Measurements from ENCODE around the gene PLXNA1.

Gene PLXNA1

DNA sequence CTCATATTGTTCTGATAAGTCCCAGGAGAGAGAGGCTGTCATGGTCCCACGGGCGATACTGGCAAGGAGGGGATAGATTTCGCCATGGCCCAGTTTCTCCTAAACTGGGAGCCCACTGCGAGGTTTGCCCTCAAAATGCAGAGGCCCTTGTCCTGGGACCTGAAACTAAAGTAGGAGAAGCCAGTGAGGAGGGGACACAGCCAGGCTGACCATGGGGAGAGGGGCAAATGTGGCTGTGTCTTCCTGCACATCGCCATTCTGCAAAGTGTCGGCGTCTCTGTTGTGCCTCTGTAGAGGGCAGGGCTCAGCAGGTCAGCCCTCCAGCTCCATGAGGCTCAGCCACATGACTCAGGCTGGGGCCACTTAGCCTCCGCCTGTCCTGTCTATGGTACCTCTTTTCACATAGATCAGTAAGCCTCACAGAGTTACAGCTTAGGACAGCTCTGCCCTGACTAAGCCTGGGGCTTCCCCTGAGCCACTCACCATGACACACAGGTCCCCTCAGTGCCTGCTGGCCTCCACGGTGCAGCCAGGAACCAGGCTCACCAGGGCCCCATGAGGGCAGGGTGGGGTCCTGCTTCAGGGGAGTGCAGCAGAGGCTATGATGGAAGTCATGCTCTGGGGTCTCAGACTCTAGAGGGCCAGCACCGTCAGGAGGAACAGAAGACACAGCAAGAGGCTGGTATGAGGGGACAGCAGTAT is 28.6 kb upstream of the PLXNA1 start:
- peak in 1 of 2 donors; percentile 5 for DNase-seq

DNA sequence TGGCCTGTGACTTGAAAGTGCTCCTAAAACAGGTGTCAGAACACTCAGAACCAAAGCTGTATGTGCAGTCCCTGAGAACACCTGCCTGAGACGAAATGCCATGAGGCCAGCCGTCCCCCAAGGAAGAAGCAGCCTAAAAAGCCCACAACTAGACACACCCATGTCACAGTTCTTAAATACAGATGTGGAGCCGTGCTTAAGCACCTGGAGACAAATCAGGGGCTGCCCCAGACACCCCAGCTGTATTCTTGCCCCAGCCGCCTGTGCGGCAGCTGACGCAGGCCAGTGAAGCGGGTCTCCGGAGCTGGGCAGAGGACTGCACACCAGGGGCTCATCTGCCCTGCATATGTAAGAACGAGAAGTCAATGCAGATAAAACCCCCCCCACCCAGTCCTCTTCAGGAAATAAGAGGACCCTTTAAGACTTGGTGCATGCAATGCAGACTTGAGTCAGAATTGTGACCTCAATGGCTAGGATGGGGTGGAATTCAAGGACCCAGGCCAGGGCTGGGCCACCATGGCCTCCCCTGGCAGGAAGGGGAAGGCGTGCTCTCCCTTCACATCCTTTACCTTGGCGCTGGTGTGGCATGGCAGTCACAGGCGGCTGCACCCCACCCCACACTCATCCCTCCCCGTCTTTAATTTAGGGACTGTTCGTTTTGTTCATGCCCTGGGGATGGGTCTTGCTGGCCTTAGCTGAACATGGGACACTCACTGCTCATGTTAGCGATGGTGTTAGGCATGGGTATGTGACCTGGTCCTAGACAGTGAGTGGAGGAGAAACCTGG is 27.7 kb upstream of the PLXNA1 start:
- DNase-seq = no peak

DNA sequence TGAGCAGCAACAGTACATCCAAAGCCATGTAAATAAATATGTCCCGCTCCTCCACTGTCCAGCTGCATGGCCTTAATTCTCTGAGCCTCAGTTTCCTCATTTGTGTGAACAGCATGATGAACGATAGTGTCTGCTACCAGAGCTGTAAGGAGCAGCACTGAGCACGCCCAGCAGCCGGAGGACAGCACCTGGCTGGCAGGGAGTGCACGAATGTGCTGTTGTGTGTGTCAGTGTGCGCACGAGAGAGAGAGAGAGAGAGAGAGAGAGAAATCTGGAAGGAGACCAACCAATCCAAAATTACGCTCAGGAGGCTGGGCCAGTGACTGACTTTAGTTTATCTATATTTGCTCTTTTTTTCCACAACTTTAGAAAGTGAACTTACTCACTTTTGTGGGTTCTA is 26.6 kb upstream of the PLXNA1 start:
- DNase-seq = no peak

- no peak for DNase-seq
These were observed 25.9 kb upstream of the PLXNA1 start for GRCh38 chr3:126956866-126957650.

- no peak for DNase-seq
These were observed 24.9 kb upstream of the PLXNA1 start for GRCh38 chr3:126957776-126958637.

GRCh38 chr3:126958638-126959085 is 24.3 kb upstream of the PLXNA1 start:
- DNase-seq = no peak

DNA sequence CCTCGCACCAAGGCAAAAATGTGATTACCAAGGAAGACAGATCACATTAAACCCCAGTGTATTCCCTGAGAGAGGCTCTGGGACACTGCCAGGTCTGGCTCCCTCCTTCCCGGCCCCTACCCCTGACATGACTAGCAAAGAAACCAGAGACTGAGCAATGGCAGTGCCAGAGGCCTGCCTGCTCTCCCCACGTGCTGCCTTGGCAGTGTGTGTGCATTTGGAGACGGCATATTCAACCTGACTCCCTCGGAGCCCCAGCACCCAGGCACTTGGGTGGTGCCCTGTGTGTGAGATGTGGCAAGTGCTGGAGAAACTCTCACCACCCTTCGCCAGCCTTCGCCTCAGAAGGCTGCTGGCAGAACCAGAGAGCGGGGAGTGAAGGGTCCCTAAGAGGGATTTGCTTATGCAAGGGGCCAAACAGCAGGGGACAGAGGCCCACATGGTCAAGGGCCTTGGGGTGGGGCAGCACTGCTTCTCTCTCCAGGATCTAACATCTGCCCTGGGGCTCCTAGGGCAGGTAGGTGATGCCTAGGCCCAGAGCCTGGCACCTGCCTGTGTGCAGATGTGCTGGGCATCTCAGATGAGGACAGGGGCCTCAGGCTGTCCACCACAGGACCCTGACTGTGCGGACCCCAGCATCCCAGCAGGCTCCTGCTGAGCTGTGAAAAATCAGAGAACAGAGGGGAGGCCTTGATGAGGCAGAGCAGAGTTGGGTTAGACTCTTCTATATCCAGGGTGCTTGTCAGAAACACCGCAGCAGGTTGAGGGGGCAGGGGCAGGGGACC is 23.6 kb upstream of the PLXNA1 start:
- no peak for DNase-seq

DNA sequence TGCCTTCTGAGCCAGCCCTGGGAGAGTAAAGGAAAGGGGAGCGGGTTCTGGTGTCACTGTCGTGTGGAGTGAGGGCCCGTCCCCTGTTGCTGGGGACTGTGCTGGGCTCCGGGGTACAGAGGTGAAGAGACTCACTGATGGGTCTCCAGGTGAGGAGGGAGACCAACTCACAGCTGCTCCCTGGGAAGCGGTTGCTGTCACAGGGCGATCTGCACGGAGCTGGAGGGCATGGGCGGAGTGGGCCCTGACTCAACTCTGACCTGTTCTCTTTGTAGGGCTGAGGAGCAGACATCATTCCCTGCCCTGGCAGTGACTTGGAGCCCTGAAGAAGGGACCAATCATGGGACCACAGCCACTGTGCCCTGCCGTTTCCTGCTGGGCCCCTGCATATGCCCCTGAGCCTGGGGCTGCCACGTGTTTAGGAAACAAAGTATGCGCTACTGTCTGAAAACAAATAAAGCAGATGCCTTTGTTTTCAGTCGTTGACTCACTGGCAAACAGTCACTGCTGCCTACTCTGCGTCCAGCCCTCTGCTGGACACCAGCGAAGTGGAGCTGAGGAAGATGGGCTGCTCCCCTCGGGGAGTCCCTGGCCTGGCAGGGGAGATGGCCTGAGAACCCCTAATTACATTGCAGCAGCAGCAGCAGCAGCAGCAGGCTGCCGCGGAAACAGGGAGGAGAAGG is 22.9 kb upstream of the PLXNA1 start:
- no peak for DNase-seq

GRCh38 chr3:126960604-126960995 is 22.3 kb upstream of the PLXNA1 start:
- no peak for DNase-seq

DNA sequence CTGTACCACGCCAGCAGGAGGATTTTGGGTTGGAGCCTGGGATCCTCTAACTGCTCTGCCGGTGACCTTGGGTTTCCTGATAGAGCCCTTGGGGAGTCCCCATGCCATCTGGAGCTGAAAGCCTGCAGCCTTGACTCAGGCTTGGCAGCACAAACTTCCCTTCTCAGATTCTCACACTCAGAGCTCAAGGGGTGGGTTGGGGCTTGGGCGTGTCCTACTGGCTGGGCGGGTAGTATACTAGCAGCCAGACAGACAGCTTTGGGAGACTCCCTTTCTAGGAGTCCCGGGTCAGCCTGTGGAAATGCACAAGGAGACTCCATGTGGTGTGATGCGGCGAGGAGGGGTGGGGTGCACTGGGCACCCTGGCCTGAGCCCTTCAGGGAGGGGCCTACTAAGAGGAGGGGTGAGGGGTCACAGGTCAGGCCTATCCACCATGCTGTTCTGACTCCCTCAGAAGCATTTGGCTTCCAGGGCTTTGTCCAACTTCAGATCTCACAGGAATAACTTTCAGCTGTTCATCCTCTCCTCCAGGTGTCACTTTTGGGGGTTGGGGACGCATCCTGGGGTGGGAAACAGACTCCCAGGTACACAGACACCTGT is 21.6 kb upstream of the PLXNA1 start:
- DNase-seq = no peak

GRCh38 chr3:126961791-126962461 is 21.0 kb upstream of the PLXNA1 start:
- DNase-seq = no peak

GRCh38 chr3:126962756-126963155 is 20.2 kb upstream of the PLXNA1 start:
- DNase-seq = no peak

DNA sequence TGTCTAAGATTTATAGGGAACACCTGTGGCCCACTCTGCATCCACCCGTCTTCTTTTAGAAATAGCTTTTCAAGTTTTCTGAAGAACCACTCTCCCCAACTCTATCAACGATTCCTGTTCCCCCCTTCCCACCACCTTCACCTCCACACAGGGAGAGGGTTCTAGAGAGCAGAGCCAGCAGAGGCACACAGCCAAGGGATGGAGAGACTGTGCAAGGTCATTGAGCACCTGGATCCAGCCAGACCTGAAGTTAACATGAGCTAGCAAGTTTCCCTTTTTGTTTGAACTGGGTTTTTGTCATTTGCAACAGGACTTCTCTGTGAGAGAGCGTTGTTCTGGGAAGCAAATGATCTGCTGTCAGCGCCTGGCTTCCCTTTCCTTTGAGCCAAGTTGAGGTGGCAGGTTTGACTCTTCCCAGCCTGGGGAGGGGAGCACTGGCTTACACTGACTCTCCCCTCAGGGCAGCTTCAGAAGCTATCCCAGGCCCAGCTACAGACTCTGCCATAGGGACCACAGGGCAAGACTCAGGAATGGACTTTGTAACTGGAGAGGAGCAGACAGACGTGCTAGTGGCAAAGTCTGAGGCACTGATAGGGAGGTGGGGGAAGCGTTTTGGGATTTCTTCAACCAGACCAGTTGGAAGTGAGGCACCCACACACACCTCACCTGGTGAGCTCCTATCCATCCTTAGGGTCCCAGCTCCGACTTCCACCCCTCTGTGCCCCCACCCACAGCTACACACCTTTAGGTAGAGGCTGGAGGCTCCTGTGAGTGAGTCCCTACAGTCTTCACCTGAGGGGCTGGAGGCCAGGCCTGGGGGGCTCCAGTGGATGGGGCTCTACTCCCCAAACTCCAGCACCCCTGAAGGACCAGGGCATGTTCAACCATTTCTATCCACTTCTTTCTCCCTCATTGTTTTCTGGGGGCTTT is 19.4 kb upstream of the PLXNA1 start:
- no peak for DNase-seq

DNA sequence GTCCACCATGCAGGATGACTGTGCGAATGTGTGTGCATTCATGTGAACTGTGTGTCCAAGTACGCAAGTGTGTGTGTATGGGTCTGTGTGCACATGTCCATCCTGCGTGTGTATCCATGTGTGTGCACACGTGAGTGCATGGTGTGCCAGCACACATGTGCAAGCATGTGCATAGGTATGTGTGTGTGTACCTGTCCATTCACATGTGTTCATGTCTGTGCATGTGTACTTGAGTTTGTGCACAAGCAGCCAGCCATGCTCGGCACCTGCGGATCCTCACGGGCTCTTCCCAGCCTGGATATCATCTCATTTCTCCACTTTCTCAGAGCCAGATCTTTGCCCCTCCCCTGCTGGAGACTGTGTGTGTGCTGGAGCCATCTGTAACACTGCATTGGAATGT is 18.7 kb upstream of the PLXNA1 start:
- DNase-seq = no peak

DNA sequence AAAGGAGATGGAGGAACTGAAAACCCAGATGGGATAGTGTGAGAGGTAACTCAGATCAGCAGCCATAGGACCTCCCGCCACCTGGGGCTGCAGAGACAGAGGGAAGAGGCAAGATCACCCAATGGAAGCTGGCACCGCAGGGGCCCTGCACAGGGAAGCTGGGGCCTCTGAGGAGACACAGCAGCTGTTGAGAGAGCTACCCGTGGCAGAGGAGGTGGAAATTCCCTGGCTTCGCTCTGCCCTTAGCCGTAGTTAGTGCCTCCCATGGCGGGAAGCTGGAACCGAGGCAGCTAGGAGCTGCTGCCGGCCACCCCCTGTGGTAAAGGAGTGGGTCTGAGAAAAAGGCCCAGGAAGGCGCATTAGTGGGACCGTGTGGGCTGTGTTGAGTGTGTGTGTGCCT is 18.0 kb upstream of the PLXNA1 start:
- no peak for DNase-seq

DNA sequence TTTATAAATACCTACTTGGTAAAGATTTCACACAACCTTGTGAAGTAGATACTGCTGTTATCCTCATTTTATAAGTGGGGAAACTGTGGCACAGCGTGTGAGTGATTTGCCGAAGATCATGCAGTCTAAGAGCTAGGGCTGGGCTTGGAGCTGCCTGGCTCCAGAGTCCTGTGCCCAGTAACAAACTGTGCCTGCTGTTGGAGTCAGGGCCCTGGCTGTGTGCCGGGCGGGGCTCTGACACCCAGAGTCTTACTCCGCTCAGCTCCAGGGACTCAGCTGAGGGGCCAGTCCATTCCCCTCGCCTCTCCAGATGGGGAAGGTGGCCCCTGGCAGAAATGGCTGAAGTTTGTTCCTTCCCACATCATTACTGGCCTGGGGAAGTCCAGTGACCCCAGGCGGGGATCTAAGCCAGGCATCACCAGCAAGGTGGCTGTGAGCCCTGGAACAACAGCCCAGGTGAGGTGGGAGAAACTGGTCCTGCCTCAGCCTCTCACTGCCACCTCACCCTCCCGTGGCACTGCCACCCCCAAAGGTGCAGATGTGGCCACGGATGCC is 17.3 kb upstream of the PLXNA1 start:
- no peak for DNase-seq

GRCh38 chr3:126967386-126967785 is 15.5 kb upstream of the PLXNA1 start:
- no peak for DNase-seq
